ENCODE results near the gene RGS4.

Gene RGS4

DNA sequence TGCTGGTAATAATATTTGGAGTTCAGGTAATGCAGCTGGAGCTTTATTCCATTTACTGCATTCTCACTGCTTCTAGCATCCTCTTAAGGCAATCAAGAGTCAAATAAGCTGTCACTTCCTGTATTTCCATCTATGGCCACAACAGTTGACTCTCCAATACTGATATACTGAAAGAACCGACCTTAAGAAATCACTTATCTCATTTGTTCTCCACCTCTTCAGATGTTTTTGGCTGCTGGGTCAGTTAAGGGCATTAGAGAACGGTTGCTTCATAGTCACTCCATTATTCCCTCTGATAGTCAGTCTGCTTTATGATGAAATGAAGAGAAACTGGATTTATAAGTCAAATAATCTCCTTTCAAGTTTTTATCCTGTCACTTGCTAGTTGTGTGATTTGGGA, 14.2 kb upstream of the RGS4 start:
- TF ChIP-seq, protein P1, sequence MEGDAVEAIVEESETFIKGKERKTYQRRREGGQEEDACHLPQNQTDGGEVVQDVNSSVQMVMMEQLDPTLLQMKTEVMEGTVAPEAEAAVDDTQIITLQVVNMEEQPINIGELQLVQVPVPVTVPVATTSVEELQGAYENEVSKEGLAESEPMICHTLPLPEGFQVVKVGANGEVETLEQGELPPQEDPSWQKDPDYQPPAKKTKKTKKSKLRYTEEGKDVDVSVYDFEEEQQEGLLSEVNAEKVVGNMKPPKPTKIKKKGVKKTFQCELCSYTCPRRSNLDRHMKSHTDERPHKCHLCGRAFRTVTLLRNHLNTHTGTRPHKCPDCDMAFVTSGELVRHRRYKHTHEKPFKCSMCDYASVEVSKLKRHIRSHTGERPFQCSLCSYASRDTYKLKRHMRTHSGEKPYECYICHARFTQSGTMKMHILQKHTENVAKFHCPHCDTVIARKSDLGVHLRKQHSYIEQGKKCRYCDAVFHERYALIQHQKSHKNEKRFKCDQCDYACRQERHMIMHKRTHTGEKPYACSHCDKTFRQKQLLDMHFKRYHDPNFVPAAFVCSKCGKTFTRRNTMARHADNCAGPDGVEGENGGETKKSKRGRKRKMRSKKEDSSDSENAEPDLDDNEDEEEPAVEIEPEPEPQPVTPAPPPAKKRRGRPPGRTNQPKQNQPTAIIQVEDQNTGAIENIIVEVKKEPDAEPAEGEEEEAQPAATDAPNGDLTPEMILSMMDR (conservative IDR thresholded peaks at IDR 0.05): no peak
- no peak overlapping the region for H3K27ac ChIP-seq

DNA sequence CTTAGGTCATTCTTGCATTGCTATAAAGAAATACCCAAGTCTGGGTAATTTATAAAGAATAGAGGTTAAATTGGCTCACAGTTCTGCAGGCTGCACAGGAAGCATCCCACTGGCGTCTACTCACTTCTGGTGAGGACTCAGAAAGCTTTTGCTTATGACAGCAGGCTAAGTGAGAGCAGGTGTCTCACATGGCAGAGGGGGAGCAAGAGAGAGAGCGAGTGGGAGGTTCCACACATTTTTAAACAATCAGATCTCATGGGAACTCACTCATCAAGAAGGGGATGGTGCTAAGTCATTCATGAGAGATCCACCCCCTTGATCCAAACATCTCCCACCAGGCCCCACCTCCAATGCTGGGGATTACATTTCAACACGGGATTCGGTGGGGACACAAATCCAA, 13.6 kb upstream of the RGS4 start:
- TF ChIP-seq, protein P1 (conservative IDR thresholded peaks at IDR 0.05): no peak
- no peak overlapping the region for H3K27ac ChIP-seq

DNA sequence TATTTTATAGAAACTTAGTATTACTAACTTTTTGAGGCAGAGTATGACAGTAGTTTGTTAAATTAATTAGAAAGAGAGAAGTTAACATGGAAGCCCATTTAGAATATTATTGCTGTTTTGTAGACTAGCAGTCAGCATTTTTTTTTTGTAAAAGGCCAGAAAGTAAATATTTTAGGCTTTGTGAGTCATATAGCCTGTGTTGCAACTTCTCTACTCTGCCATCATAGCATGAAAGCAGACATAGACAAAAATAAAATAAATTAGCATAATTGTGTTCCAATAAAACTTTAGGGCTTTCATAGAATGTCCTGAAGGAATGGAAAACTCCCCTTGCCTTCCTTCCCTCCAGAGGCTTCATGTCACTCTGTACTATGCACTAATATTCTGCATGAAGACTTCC, 12.3 kb upstream of the RGS4 start:
- no peak overlapping the region for H3K27ac ChIP-seq
- TF ChIP-seq, protein P1 (conservative IDR thresholded peaks at IDR 0.05): no peak

DNA sequence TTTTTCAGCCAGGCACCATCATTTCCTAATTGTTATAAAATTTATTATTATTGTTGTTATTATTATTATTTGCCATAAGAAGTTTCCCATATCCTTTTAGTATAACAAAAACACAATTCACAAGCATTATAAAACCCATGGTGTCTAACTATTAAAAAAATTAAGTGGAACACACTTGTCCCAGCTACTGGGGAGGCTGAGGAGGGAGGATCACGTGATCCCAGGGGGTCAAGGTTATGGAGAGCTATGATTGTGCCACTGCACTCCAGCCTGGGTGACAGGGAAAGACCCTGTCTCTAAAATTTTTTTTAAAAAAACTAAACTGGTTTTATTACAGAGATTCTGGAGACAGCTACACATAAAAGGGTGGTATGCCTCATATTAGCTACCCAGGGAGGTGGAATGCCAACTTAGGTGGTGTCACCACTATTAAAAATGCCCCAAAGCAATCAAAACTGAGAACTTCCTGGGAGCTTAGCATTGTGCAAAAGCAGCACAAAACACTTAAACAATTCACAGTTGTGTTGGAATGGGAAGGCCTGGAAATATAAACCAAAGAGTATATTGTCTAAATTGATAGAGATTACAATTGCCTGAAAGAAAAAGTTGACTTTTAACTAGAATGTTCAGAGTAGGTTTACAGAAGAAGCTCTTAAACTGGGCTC, 8.7 kb upstream of the RGS4 start:
- TF ChIP-seq, protein P1 (conservative IDR thresholded peaks at IDR 0.05): no peak
- H3K27ac ChIP-seq: no peak overlapping the region

DNA sequence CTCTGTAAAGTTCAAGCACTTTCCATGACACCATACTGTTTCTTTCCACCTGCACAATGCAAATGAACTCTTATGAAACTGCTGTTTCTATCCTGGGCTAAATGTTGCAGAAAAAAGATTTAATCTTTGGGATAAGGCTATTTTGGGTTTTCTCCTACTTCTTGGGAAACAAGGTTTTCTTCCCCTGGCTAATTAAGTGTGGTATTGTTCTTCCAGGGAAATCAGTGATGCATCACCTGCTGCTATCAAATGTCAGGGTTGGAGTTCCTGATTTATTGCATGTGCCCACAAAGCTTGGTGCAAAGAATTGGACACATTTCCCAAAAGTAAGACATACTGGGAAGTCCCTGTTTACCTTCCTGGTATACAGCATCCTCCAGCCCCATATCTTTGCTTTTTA, 6.0 kb upstream of the RGS4 start:
- TF ChIP-seq, protein P1 (conservative IDR thresholded peaks at IDR 0.05): no peak
- H3K27ac ChIP-seq: no peak overlapping the region

DNA sequence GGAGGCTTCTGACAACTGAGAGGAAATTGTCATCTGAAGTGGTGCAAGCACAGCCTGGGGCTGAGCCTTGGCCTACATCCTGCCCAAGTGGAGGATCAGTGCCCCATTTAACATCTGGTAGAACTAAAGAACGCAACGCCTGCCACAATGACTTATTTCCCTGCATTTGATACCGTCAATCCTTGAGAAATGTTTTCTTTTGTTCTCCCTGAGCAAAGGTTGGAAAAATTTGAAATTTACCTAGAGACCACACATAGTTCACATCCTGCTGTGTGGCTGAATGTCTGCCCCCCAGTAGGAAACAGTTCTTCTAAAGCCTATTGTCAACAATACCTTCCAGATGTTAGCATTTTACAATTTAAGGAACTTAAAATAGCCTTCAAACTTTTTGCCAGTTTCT, 5.6 kb upstream of the RGS4 start:
- no peak overlapping the region for H3K27ac ChIP-seq

DNA sequence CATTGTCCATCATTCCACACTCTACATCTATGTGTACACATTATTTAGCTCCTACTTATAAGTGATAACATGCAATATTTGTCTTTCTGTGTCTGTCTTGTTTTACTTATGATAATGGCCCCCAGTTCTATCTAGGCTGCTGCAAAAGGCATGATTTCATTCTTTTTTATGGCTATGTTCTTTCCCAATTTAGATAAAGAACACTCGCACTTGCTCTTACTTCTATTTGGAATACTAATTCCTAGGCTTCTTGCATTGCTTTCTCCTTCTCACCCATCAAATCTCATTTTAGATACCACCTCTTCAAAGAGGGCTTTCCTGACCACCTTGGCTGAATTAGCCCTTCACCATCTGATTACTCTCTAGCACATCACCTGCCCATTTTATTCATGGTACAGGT, 3.0 kb upstream of the RGS4 start:
- no peak overlapping the region for H3K27ac ChIP-seq
- TF ChIP-seq, protein P1 (conservative IDR thresholded peaks at IDR 0.05): no peak

More for the DNA sequence above, 5.6 kb upstream of the RGS4 start:
- TF ChIP-seq, protein P1 (conservative IDR thresholded peaks at IDR 0.05): no peak
